ENCODE data around the gene C1orf21. TPM values are rescaled to one million over a fixed set of nuclear protein-coding genes. Genes with fewer than 3 reads are reported as not detected.

C1orf21 gene
- total RNA-seq, 1 experiment from 2014 or later: 28.5 TPM

DNA sequence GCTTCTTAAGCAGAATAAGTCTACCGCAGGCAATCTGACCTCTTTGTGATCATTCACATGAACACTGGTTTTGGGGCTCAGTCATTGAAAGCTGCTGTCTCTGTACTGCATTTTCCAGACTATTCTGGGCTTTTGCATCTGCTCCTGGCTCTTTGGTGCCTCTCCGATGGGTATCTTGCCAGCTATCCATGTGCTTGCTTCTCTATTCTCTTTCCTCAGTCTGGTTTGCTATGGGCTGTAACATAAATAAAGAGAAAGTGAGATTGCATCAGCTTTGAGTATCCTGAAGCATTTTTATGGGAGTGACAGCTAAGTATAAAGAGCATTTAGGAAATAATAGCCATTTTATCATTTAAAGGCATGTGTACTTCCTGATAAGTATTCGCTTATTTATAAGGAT lies 70.7 kb downstream of the C1orf21 start:
- POLR2A ChIA-PET: no interaction called here
- Mint-ChIP-seq H3K36me3 (peaks cover 2% of the 10 kb centered on the region; the same call in 1 of the 2 replicates), H3K4me3 (no peak overlapping the region), H3K9me3 (peaks cover 9% of the 10 kb centered on the region), H3K4me1 (peaks cover 79% of the 10 kb centered on the region), H3K27me3 (ENCODE audit: low read depth) (no peaks in the 10 kb centered on the region), H3K27ac (no peak overlapping the region)
- TF ChIP-seq, protein P1, sequence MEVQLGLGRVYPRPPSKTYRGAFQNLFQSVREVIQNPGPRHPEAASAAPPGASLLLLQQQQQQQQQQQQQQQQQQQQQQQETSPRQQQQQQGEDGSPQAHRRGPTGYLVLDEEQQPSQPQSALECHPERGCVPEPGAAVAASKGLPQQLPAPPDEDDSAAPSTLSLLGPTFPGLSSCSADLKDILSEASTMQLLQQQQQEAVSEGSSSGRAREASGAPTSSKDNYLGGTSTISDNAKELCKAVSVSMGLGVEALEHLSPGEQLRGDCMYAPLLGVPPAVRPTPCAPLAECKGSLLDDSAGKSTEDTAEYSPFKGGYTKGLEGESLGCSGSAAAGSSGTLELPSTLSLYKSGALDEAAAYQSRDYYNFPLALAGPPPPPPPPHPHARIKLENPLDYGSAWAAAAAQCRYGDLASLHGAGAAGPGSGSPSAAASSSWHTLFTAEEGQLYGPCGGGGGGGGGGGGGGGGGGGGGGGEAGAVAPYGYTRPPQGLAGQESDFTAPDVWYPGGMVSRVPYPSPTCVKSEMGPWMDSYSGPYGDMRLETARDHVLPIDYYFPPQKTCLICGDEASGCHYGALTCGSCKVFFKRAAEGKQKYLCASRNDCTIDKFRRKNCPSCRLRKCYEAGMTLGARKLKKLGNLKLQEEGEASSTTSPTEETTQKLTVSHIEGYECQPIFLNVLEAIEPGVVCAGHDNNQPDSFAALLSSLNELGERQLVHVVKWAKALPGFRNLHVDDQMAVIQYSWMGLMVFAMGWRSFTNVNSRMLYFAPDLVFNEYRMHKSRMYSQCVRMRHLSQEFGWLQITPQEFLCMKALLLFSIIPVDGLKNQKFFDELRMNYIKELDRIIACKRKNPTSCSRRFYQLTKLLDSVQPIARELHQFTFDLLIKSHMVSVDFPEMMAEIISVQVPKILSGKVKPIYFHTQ (CRISPR knock-in tag; IDR thresholded peaks at IDR 0.05): no peak
- TF ChIP-seq SP1 (CRISPR knock-in tag; conservative IDR thresholded peaks at IDR 0.05) (no peak), ZNF423 (CRISPR knock-in tag; IDR thresholded peaks at IDR 0.05) (no peak), NFE2L1 (CRISPR knock-in tag; IDR thresholded peaks at IDR 0.05) (no peak), ZBTB21 (CRISPR knock-in tag; IDR thresholded peaks at IDR 0.05; ENCODE audit: borderline replicate concordance) (no peak), ZNF232 (CRISPR knock-in tag; IDR thresholded peaks at IDR 0.05) (no peak), IRF2 (CRISPR knock-in tag; IDR thresholded peaks at IDR 0.05; ENCODE audit: borderline replicate concordance, low read depth) (no peak), ZNF416 (CRISPR knock-in tag; IDR thresholded peaks at IDR 0.05) (no peak)
- TF ChIP-seq, protein P2, sequence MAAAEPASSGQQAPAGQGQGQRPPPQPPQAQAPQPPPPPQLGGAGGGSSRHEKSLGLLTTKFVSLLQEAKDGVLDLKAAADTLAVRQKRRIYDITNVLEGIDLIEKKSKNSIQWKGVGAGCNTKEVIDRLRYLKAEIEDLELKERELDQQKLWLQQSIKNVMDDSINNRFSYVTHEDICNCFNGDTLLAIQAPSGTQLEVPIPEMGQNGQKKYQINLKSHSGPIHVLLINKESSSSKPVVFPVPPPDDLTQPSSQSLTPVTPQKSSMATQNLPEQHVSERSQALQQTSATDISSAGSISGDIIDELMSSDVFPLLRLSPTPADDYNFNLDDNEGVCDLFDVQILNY (CRISPR knock-in tag; IDR thresholded peaks at IDR 0.05): no peak
- TF ChIP-seq, protein P3, sequence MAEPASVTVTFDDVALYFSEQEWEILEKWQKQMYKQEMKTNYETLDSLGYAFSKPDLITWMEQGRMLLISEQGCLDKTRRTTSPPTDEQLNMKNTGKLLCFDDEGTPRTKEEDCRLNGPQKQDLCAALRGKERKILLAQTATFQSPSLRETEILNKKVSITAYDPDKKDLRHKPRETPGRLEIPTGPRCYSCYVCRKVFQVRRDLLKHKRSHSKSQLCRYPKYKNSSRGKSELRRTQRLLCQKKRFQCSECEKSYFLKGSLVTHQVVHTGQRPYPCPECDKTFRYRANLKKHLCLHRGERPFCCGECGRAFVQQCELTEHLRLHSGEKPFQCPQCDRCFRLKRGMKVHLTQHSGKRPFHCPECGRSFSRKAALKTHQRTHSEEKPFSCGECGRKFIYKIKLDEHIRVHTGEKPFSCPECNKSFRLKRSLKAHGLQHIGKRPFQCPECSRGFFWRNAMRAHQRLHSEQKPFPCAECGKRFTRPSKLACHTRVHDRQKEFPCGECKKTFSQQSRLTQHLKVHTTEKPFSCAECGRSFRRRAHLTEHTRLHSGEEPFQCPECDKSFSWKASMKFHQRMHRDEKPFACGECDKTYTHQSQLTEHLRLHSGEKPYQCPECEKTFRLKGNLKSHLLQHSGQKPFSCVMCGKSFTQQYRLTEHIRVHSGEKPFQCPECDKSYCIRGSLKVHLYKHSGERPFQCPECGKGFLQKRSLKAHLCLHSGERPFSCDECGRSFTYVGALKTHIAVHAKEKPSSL (CRISPR knock-in tag; conservative IDR thresholded peaks at IDR 0.05): no peak
- TF ChIP-seq, protein P4, sequence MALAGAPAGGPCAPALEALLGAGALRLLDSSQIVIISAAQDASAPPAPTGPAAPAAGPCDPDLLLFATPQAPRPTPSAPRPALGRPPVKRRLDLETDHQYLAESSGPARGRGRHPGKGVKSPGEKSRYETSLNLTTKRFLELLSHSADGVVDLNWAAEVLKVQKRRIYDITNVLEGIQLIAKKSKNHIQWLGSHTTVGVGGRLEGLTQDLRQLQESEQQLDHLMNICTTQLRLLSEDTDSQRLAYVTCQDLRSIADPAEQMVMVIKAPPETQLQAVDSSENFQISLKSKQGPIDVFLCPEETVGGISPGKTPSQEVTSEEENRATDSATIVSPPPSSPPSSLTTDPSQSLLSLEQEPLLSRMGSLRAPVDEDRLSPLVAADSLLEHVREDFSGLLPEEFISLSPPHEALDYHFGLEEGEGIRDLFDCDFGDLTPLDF (CRISPR knock-in tag; IDR thresholded peaks at IDR 0.05): no peak
- TF ChIP-seq, protein P5, sequence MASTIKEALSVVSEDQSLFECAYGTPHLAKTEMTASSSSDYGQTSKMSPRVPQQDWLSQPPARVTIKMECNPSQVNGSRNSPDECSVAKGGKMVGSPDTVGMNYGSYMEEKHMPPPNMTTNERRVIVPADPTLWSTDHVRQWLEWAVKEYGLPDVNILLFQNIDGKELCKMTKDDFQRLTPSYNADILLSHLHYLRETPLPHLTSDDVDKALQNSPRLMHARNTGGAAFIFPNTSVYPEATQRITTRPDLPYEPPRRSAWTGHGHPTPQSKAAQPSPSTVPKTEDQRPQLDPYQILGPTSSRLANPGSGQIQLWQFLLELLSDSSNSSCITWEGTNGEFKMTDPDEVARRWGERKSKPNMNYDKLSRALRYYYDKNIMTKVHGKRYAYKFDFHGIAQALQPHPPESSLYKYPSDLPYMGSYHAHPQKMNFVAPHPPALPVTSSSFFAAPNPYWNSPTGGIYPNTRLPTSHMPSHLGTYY (CRISPR knock-in tag; IDR thresholded peaks at IDR 0.05): no peak
- TF ChIP-seq, protein P6, sequence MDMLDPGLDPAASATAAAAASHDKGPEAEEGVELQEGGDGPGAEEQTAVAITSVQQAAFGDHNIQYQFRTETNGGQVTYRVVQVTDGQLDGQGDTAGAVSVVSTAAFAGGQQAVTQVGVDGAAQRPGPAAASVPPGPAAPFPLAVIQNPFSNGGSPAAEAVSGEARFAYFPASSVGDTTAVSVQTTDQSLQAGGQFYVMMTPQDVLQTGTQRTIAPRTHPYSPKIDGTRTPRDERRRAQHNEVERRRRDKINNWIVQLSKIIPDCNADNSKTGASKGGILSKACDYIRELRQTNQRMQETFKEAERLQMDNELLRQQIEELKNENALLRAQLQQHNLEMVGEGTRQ (CRISPR knock-in tag; IDR thresholded peaks at IDR 0.05): no peak
- CTCF ChIA-PET: interaction anchor here (1.4 kb wide), 1 partner anchor 234 kb away, joined by 3 read pairs; no protein-coding TSS in a partner anchor
- ATAC-seq (no peak), DNase-seq (ENCODE audit: low spot score) (no peak)

DNA sequence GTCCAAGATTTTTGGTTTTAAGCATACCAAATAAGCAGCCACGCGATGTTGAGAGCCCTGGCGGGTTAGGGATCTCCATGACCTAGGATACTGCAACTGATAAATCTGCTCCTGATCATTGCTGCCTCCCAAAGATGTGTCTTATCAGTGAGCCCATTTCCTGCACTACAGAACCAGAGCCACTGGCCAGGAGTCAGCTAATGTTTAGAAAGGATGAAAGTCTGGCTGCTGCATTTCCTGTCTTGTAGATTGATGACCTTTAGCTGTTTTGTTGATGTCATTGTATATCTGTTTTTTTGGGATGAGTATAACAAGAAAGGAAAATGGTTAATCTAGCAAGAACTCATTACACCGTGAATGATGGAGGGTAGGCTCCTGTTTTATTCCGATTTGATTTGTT lies 74.5 kb downstream of the C1orf21 start:
- Mint-ChIP-seq H3K9me3 (no peaks in the 10 kb centered on the region), H3K4me1 (peaks cover 54% of the 10 kb centered on the region), H3K4me3 (no peak overlapping the region), H3K27me3 (ENCODE audit: low read depth) (no peaks in the 10 kb centered on the region), H3K36me3 (no peaks in the 10 kb centered on the region), H3K27ac (no peak overlapping the region)
- DNase-seq (ENCODE audit: low spot score): no peak
- ChIA-PET CTCF (no interaction called here), POLR2A (no interaction called here)
- TF ChIP-seq, protein P7, sequence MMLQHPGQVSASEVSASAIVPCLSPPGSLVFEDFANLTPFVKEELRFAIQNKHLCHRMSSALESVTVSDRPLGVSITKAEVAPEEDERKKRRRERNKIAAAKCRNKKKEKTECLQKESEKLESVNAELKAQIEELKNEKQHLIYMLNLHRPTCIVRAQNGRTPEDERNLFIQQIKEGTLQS (CRISPR knock-in tag; conservative IDR thresholded peaks at IDR 0.05): no peak
- TF ChIP-seq CBFB (CRISPR knock-in tag; IDR thresholded peaks at IDR 0.05; ENCODE audit: low read depth) (no peak), ZNF416 (CRISPR knock-in tag; IDR thresholded peaks at IDR 0.05) (no peak), NR2C2 (CRISPR knock-in tag; IDR thresholded peaks at IDR 0.05) (no peak), OVOL2 (CRISPR knock-in tag; IDR thresholded peaks at IDR 0.05; ENCODE audit: borderline replicate concordance) (no peak), ZNF232 (CRISPR knock-in tag; IDR thresholded peaks at IDR 0.05) (no peak), HMGA2 (CRISPR knock-in tag; IDR thresholded peaks at IDR 0.05) (no peak)
- ATAC-seq: no peak

All from WTC11 (cell line).